PFSK-1 (cell line): ENCODE data around the gene ACE.

Experiments used
- FOXP2 ChIP-seq: optimal IDR thresholded peaks from 2 replicates; pipeline ENCODE3; 2011; ENCODE audit warnings: borderline replicate concordance, control low read depth, inconsistent platforms; ENCODE audit not compliant: insufficient read depth; ENCODE audit errors: extremely low read length, extremely low read depth
- POLR2AphosphoS5 ChIP-seq: IDR thresholded peaks from 2 replicates; pipeline ENCODE4 v1.6.1; 2012; ENCODE audit warnings: low read depth, mild to moderate bottlenecking, control low read depth, low read length, moderate library complexity
- REST ChIP-seq, 2 experiments: IDR thresholded peaks; 2 replicates each; pipeline versions ENCODE4 v1.6.1 to v1.8.0; 2011 to 2012; ENCODE audit warnings: low read depth in 2 of 2, low read length in 2 of 2, control low read depth in 1 of 2, inconsistent platforms in 1 of 2, mild to moderate bottlenecking in 1 of 2, moderate library complexity in 1 of 2; ENCODE audit not compliant: insufficient read depth in 1 of 2
- SIN3A ChIP-seq: IDR thresholded peaks from 2 replicates; pipeline ENCODE4 v1.6.1; 2012; ENCODE audit warnings: mild to moderate bottlenecking, low read length, moderate library complexity, borderline replicate concordance; ENCODE audit not compliant: insufficient read depth
- TAF1 ChIP-seq: IDR thresholded peaks from 2 replicates; pipeline ENCODE4 v1.6.1; 2012; ENCODE audit warnings: low read length, control low read depth, borderline replicate concordance; ENCODE audit not compliant: insufficient read depth

ACE gene

GRCh38 chr17:63431939-63432804 lies 44.7 kb upstream of the ACE start:
- TF ChIP-seq TAF1 (no peak), REST (IDR thresholded peaks at IDR 0.05; ENCODE audit: insufficient read depth in 1 of 2, low read depth in 2 of 2, low read length in 2 of 2) (no peak), FOXP2 (no peak), POLR2AphosphoS5 (no peak), SIN3A (no peak)

GRCh38 chr17:63433746-63434591 lies 42.9 kb upstream of the ACE start:
- TF ChIP-seq FOXP2 (no peak), TAF1 (no peak), REST (IDR thresholded peaks at IDR 0.05; ENCODE audit: insufficient read depth in 1 of 2, low read depth in 2 of 2, low read length in 2 of 2) (no peak), SIN3A (no peak), POLR2AphosphoS5 (no peak)

- no peak for TF ChIP-seq TAF1
Measured at GRCh38 chr17:63434951-63435571, 41.8 kb upstream of the ACE start.

GRCh38 chr17:63435681-63436522 lies 41.0 kb upstream of the ACE start:
- TF ChIP-seq POLR2AphosphoS5 (no peak), REST (IDR thresholded peaks at IDR 0.05; ENCODE audit: insufficient read depth in 1 of 2, low read depth in 2 of 2, low read length in 2 of 2) (no peak), FOXP2 (no peak), TAF1 (no peak), SIN3A (no peak)

- TF ChIP-seq SIN3A (no peak), TAF1 (no peak), POLR2AphosphoS5 (no peak), REST (IDR thresholded peaks at IDR 0.05; ENCODE audit: insufficient read depth in 1 of 2, low read depth in 2 of 2, low read length in 2 of 2) (no peak), FOXP2 (no peak)
Measured at GRCh38 chr17:63436523-63437110, 40.2 kb upstream of the ACE start.
